ENCODE data around the gene SEMA5A.

GRCh38 chr5:9545136-9545991 lies 511 bp downstream of the SEMA5A start:
- no peak for TF ChIP-seq CTCF (IDR thresholded peaks at IDR 0.05)
- TF ChIP-seq POLR2A (IDR thresholded peaks at IDR 0.05) = no peak

Data from breast epithelium (tissue), 3 donors.